Endothelial cell of umbilical vein (primary cell): Measurements from ENCODE around the gene GRHPR. TPM values are rescaled to one million over a fixed set of nuclear protein-coding genes. Genes with fewer than 3 reads are reported as not detected.

Experiments
- BruUV-seq: library from RNA; stranded (reverse); fragments of 400-500 nt; replicated peaks from 2 replicates; lab custom pipeline; 2021; lab: Mats Ljungman, UMichigan
- CTCF ChIA-PET: fragments of 300-600, 350-600 bp; sonication (Branson Sonifier 250); formaldehyde crosslinking; loops from one replicate; lab custom pipeline; 2021; ENCODE audit warnings: antibody characterized with exemption, inconsistent platforms; lab: Charles Lee
- POLR2A ChIA-PET: fragments of 300-600, 350-600 bp; sonication (Branson Sonifier 250); formaldehyde crosslinking; loops from one replicate; lab custom pipeline; 2021; ENCODE audit warnings: antibody characterized with exemption, inconsistent platforms; lab: Charles Lee
- DNase-seq: peaks from one replicate; pipeline ENCODE4 v3.0.0-alpha.2; 2011; ENCODE audit warnings: low read depth, low spot score
- FAIRE-seq: peaks from 2 replicates; lab custom pipeline; 2011; peaks lifted over from hg19 to GRCh38; lab: Jason Lieb, UNC
- H2AFZ ChIP-seq: 2 replicates; pipeline ENCODE4 v1.6.0; 2012; ENCODE audit warnings: low read depth, low read length, control low read depth, inconsistent platforms
- H3K27ac ChIP-seq: 2 replicates; pipeline ENCODE4 v1.5.1; 2011; ENCODE audit warnings: low read depth, mild to moderate bottlenecking, control low read depth, low read length, moderate library complexity; ENCODE audit not compliant: insufficient read depth
- H3K27me3 ChIP-seq, 2 experiments: 2 replicates each; pipeline versions ENCODE4 v1.6.0 to v1.6.1; 2011; ENCODE audit warnings: low read length in 2 of 2, mixed read lengths in 1 of 2; ENCODE audit not compliant: control insufficient read depth in 2 of 2, insufficient read depth in 2 of 2
- H3K36me3 ChIP-seq, 2 experiments: 2 replicates in 1 of 2; 3 replicates in 1 of 2; pipeline ENCODE4 v1.5.1; 2011; ENCODE audit warnings: low read length in 2 of 2, mild to moderate bottlenecking in 1 of 2, moderate library complexity in 1 of 2; ENCODE audit not compliant: control insufficient read depth in 2 of 2, insufficient read depth in 2 of 2; ENCODE audit errors: extremely low read depth in 1 of 2
- H3K4me1 ChIP-seq: 3 replicates; pipeline ENCODE4 v1.5.1; 2011; ENCODE audit warnings: mild to moderate bottlenecking, low read length; ENCODE audit not compliant: control insufficient read depth, insufficient read depth; ENCODE audit errors: extremely low read depth
- H3K4me2 ChIP-seq: 2 replicates; pipeline ENCODE4 v1.6.1; 2011; ENCODE audit warnings: low read length, control low read depth, mixed read lengths; ENCODE audit not compliant: insufficient read depth
- H3K4me3 ChIP-seq, 3 experiments: fragments of 200-600 bp in 1 of 3; sonication (generic), shearing (Covaris generic) in 1 of 3; replicated peaks in 1 of 3; 2 replicates each; pipeline ENCODE4 v1.5.1; 2011 to 2016; ENCODE audit warnings: control low read depth in 3 of 3, low read length in 3 of 3, mild to moderate bottlenecking in 2 of 3, inconsistent platforms in 1 of 3, low read depth in 1 of 3, moderate library complexity in 1 of 3; ENCODE audit not compliant: insufficient read depth in 1 of 3
- H3K79me2 ChIP-seq: 2 replicates; pipeline ENCODE4 v1.6.0; 2012; ENCODE audit warnings: low read length, inconsistent platforms; ENCODE audit not compliant: control insufficient read depth, insufficient read depth
- H3K9ac ChIP-seq: replicated peaks from 2 replicates; pipeline ENCODE3; 2011; ENCODE audit warnings: low read length, control low read depth; ENCODE audit not compliant: insufficient read depth; ENCODE audit errors: extremely low read depth
- H3K9me1 ChIP-seq: replicated peaks from 3 replicates; pipeline ENCODE4 v1.6.0; 2011; ENCODE audit warnings: mild to moderate bottlenecking, low read length; ENCODE audit not compliant: control insufficient read depth, insufficient read depth; ENCODE audit errors: extremely low read depth
- H3K9me3 ChIP-seq: replicated peaks from 2 replicates; pipeline ENCODE4 v1.5.1; 2012; ENCODE audit warnings: low read length, inconsistent platforms; ENCODE audit not compliant: control insufficient read depth, insufficient read depth
- H4K20me1 ChIP-seq: replicated peaks from 2 replicates; pipeline ENCODE3; 2011; ENCODE audit warnings: mild to moderate bottlenecking, low read length; ENCODE audit not compliant: control insufficient read depth, insufficient read depth; ENCODE audit errors: extremely low read depth
- CTCF ChIP-seq, 2 donors: IDR thresholded peaks; 1 replicate in 1 of 2; 2 replicates in 1 of 2; pipeline ENCODE4 v1.5.1; 2011; ENCODE audit warnings: low read length in 2 of 2, mild to moderate bottlenecking in 2 of 2, moderate library complexity in 2 of 2, control low read depth in 1 of 2, inconsistent platforms in 1 of 2, low read depth in 1 of 2; ENCODE audit not compliant: insufficient read depth in 1 of 2; ENCODE audit errors: extremely low read depth in 1 of 2
- EZH2 ChIP-seq: IDR thresholded peaks from 2 replicates; pipeline ENCODE4 v1.6.1; 2012; ENCODE audit warnings: borderline replicate concordance, low read depth, mild to moderate bottlenecking, moderate library complexity, low read length, inconsistent platforms; ENCODE audit not compliant: severe bottlenecking
- FOS ChIP-seq: IDR thresholded peaks from 2 replicates; pipeline ENCODE4 v1.6.1; 2011; ENCODE audit warnings: mild to moderate bottlenecking, low read length, moderate library complexity, borderline replicate concordance; ENCODE audit not compliant: insufficient read depth
- GATA2 ChIP-seq: IDR thresholded peaks from 2 replicates; pipeline ENCODE4 v1.7.0; 2011; ENCODE audit warnings: low read depth, mild to moderate bottlenecking, moderate library complexity, mixed read lengths, low read length; ENCODE audit not compliant: insufficient read length, insufficient read depth
- JUN ChIP-seq: IDR thresholded peaks from 2 replicates; pipeline ENCODE4 v1.6.1; 2011; ENCODE audit warnings: borderline replicate concordance, low read depth; ENCODE audit not compliant: insufficient read length, insufficient read depth
- MAX ChIP-seq: IDR thresholded peaks from 2 replicates; pipeline ENCODE4 v1.6.1; 2011; ENCODE audit not compliant: insufficient read depth, insufficient read length
- MYC ChIP-seq: IDR thresholded peaks from one replicate; pipeline ENCODE4 v1.6.1; 2011; ENCODE audit warnings: mild to moderate bottlenecking, low read depth, low read length
- POLR2A ChIP-seq: IDR thresholded peaks from 2 replicates; pipeline ENCODE4 v1.6.1; 2012; ENCODE audit warnings: low read depth, mild to moderate bottlenecking, control low read depth, low read length
- POLR2AphosphoS5 ChIP-seq: IDR thresholded peaks from 2 replicates; pipeline ENCODE4 v1.6.1; 2012; ENCODE audit warnings: low read depth, mild to moderate bottlenecking, control low read depth, low read length, moderate library complexity; ENCODE audit not compliant: insufficient read depth
- dilution Hi-C: fragments of 300-500 bp; cut with MboI; formaldehyde crosslinking; loops from one replicate; pipeline ENCODE4 v1.15.0; 2019; ENCODE audit warnings: low sequenced_read_pairs; ENCODE audit not compliant: extremely low pct_ligation_motif_present
- intact Hi-C: fragments of 100-400 bp; cut with micrococcal nuclease; formaldehyde crosslinking; loops from one replicate; pipeline ENCODE4 v1.10.0; 2022
- polyA plus RNA-seq, 4 experiments: library from polyadenylated mRNA; depleted of rRNA in 3 of 4; stranded (reverse) in 3 of 4; unstranded in 1 of 4; fragments of >200 nt; gene quantifications; 2 replicates each; pipeline versions ENCODE4 v1.2.1 to v1.2.3, GENCODE V29; 2011 to 2012; ENCODE audit warnings: missing spikeins in 1 of 4
- total RNA-seq: library from RNA; stranded (reverse); gene quantifications from 2 replicates; pipeline ENCODE4 v1.2.3, GENCODE V29; 2021

GRHPR gene
- total and polyA plus RNA-seq, 2 donors (not counting 3 experiments of a cell fraction or from before 2014, with no cell fraction given): 91.2 to 247 TPM

GRCh38 chr9:37412431-37413151, 9.9 kb upstream of the GRHPR start:
- Histone ChIP-seq H3K27me3 (no peaks in the 10 kb centered on the region), H3K4me1 (no peaks in the 10 kb centered on the region), H3K4me2 (no peak overlapping the region), H4K20me1 (no peaks in the 10 kb centered on the region), H3K9me1 (no peaks in the 10 kb centered on the region), H3K27ac (no peak overlapping the region), H2AFZ (no peak overlapping the region), H3K9ac (no peak overlapping the region), H3K9me3 (no peaks in the 10 kb centered on the region), H3K36me3 (no peaks in the 10 kb centered on the region), H3K79me2 (no peaks in the 10 kb centered on the region), H3K4me3 (no peak overlapping the region)
- DNase-seq (no peak), FAIRE-seq (no peak)
- intact Hi-C loops: loop anchor here (10.0 kb wide), 1 partner anchor 92 kb away; no protein-coding TSS in a partner anchor
- POLR2A ChIA-PET: no interaction called here
- TF ChIP-seq JUN (no peak), FOS (no peak), POLR2AphosphoS5 (no peak), EZH2 (no peak), MAX (no peak), MYC (no peak), CTCF (IDR thresholded peaks at IDR 0.05; ENCODE audit: extremely low read depth in 1 of 2, insufficient read depth in 1 of 2, low read depth in 1 of 2, low read length in 2 of 2) (no peak), POLR2A (no peak), GATA2 (no peak)
- dilution Hi-C loops: no loop called here
- CTCF ChIA-PET: interaction anchor here (1.3 kb wide), 1 partner anchor 417 kb away, joined by 4 read pairs; no protein-coding TSS in a partner anchor
- BruUV-seq: no TSS peak
